HG03469 (cell line): ENCODE measurements around the gene CCNK.

Source experiments
- ATAC-seq: cut with Tn5 transposase; IDR thresholded peaks from one replicate; pipeline ENCODE4 v1.9.1; 2021; ENCODE audit warnings: mild to moderate bottlenecking, moderate library complexity, moderate number of reproducible peaks; ENCODE audit not compliant: unreplicated experiment

The CCNK gene

DNA sequence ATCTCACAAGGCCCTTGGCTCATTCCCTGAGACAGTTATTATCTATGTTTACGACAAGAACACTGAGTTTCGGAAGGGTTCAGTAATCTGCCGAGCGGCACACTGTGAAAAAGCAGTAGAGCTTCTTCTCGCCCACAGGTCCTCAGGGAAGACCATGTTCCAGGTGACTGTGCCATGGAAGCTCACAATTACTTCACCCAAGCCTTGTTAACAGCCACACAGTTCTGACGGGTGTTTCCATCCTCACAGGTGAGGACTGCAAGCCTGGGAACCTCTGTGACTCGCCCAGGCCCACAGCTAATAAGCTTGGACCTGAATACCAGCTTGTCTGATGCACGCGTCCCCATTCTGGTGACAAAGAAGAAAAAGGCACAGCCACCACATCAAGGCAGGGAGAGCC lies 15.9 kb upstream of the CCNK start:
- no peak for ATAC-seq

GRCh38 chr14:99466758-99467157 lies 14.5 kb upstream of the CCNK start:
- no peak for ATAC-seq

- no peak for ATAC-seq
Observed at GRCh38 chr14:99467336-99468078, 13.7 kb upstream of the CCNK start.

DNA sequence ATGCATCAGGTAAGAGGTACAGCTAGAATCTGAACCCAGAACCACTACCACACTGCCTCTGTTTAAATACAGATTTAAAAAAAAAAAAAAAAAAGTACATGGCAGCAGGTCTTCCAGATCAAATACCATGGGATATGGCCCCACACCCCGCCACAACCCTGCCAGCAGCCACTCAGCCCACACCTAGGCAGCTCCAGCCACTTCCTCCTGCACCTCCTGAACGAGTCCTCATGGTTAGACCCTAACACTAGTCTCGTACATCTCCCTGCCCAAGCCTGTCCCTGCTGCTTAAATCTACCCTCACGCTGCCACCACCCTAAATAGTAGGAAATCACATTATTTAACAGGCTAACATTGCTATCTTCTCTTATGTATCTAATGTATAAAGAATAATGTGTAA lies 13.1 kb upstream of the CCNK start:
- no peak for ATAC-seq

- no peak for ATAC-seq
Observed at GRCh38 chr14:99468836-99469592, 12.2 kb upstream of the CCNK start.

- no peak for ATAC-seq
Observed at GRCh38 chr14:99471731-99472130, 9.5 kb upstream of the CCNK start.

- ATAC-seq: no peak
Observed at GRCh38 chr14:99472937-99473336, 8.3 kb upstream of the CCNK start.

- ATAC-seq: no peak
Observed at GRCh38 chr14:99473458-99473857, 7.8 kb upstream of the CCNK start.

DNA sequence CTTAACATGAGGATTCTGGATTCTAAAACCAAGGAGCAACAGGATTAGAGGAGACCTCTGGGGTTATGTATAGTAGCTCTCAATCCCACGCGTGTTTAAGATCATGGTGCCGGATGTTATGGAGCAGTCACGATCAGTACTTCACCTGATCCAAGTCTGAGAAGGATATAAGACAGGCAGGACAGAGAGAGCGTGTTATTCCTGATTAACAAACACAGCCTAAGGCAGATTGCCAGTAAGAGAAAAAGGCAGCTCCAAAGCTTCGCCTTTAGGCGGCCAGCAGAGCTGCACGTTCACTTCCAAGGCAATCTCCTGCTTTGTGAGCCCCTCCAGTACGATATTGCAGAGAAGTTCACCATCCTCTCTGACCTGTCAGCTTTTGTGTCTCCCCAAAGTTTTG lies 6.0 kb upstream of the CCNK start:
- no peak for ATAC-seq

GRCh38 chr14:99475660-99476059 lies 5.5 kb upstream of the CCNK start:
- ATAC-seq: no peak

DNA sequence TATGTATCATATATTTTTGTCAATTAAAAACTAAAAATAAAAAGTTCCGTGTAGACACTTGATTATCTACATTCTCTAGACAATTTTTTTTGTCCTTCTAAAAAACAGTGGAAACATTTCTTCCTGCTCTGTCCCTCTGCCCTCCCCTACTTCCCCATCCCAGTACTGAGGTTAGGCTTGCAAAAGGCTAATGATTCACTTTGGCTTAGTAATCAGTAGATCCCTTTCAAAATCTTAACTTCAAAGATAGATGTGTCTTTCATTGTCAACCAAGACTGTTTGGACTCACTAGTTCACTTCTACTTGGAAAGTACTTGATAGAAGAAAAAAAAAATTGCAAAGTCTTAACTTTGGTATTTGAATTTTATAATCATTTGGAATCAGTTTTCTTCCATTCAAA lies 4.3 kb upstream of the CCNK start:
- no peak for ATAC-seq

GRCh38 chr14:99478128-99478527 lies 3.1 kb upstream of the CCNK start:
- no peak for ATAC-seq

DNA sequence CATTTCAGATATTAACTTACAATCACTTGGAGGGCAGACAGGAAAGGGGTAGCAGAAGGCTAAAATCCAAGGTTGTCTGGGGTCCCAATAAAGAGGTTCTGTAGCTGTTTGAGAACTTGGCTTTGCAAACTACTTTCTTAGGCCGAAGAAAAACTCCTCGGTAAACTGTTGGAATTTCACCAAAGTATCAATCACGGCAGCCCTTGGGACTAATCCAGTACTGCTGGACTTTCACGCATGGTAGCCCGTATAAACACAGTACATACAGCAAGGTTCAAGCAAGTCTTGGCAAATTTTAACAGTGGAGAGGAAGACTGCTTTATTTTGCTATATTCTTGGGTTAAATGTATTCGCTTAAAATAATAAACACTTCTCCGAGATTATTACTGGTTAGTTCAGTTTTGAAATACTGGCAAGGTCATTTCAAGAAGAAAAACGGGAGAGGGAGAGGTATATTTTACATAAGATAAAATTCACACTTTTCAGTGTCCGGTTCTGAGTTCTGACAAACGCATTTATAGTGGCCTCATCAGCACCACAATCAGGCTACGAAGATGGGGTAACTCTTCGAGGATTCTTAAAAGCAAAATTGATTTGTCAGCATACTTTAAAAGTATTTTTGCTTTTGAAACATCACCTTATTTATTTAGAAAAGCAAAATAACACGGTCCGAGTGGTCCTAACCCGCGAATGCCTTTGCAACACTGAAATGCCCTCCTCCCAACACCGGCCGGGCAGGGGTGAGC lies 1.9 kb upstream of the CCNK start:
- no peak for ATAC-seq

DNA sequence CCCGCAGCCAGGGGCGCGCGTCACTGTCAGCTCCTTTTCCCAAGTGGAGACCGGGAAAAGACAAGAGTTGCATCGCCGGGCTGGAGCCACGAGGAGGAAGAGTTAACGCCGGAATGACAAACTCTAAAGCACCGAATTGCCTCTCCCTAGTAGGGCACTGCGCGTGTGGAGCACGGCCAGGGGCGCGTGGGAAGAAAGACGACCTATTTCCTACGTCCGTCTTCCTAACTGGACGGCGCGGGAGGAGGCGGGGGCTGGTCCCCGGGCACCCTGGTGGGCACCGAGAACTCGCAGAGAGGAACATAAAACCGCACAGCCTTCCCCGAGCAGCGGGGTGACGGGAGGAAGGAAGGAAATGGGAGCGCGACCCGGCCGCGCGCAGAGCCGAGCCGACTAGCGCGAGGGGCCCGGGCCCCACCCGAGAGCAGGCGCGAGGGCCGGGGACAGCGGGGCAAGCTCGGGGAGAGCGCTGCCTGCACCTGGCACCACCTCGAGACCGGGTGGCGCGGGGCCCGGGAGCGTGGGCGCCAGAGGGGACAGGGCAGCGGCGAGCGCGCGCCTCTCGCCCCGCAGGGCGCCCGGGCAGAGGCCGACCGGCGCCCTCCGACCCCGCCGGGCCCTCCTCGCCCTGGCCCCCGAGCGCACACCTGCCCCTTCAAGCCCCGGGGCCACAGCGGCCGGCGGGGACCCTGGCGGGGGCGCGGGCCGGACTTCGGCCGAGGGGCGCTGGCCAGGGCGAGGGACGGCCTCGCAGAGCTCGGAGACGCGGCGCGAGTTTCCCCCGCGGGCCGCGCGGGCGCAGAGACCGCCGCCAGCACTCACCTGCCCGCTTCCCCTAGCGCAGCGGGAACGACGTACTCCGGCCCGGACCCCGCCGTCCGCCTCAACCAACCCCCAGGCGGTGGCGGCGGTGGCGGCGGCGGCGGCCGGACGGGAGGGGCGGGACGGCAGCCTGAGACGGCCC lies 1.0 kb upstream of the CCNK start, which contains the start of gene SETD3:
Gene SETD3 (minus strand): TSS at position 954 of the 964 bp plus-strand sequence. CDS start 15,054 bp downstream, outside the sequence.
- ATAC-seq: no peak

DNA sequence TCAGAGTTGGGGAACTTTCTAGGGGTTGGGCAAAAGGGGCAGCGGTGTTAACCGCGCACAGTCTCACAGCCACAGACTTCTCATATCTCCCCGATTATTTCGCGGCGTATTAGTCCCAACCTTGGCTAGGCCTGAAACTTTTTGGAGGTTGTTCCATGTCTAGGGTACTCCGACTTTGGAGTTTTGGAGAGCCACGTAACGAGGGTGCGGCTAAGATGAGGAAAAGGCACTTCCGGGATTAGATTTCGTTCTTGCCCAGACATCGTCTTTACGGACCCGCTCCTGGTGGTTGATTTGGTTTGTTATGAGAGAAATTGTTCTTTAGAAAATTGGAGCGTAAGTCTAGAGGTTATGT lies 513 bp downstream of the CCNK start:
- ATAC-seq: no peak

GRCh38 chr14:99484106-99484505 lies 2.9 kb downstream of the CCNK start:
- no peak for ATAC-seq

- ATAC-seq: no peak
Observed at GRCh38 chr14:99497341-99497740, 16.1 kb downstream of the CCNK start.

GRCh38 chr14:99497894-99498293 lies 16.7 kb downstream of the CCNK start:
- no peak for ATAC-seq

DNA sequence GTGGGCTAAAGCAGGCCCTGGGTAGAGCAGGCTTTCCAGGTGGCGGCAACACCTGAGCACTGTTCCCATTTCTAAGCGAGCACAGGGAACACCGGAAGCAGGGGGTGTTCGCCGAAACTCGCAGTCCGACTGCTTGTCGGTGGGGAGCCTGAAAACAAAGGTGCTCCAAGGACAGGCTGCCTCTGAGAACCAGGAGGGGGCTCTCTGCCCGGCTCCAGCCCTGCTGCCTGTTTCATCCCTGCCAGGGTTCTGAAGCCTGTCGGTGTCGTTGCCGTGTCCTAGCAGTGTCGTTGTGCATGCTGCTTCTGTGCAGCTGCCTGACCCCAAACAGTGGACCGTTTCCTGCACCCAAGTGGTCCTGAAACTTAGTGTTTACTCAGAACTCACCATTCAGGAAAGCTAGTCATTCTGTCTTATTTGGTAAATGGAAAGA lies 21.8 kb downstream of the CCNK start:
- ATAC-seq: no peak

DNA sequence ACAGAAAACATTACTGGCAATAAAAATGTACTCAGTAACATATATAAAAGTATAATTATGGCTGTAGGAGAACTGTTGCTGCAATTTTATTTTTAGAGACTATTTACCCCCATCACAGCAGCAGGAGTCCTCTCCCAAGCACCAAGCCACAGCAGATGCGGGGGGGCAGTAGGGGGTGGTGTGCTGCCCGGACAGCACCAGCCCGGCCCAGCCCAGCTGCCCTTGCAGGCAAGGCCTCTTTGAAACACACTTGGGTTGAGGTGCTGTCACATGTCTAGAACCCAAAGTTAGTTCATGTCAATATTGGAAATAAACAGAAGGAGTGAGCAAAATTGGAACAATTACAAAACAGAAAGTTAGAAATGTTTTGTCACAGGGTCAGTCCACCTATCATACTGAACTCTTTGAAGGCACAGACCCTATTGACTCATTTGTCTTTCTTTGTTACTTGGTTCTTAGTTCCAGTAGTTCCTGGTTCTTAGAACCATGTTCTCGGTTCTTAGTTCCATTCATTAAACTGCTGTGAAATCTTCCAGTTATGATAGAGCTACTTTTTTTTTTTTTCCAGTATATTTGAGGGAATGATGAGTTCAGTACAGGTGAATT lies 22.7 kb downstream of the CCNK start:
- no peak for ATAC-seq
